ENCODE data around the gene PHACTR4.
A peak's percentile ranks its signal among the peaks of the same experiment; 100 is the strongest.
"Not testable (repeated sequence)": the region's sequence is repeated elsewhere in the genome, so short reads cannot be mapped to it uniquely, and the experiment has no call there.

The PHACTR4 gene

GRCh38 chr1:28437924-28438699 lies 68.6 kb downstream of the PHACTR4 start:
- DNase-seq = peak; percentile 32

GRCh38 chr1:28439320-28439719 lies 69.8 kb downstream of the PHACTR4 start:
- peak; percentile 46 for DNase-seq

GRCh38 chr1:28441674-28442073 lies 72.1 kb downstream of the PHACTR4 start:
- DNase-seq = no peak

GRCh38 chr1:28443550-28443949 lies 74.0 kb downstream of the PHACTR4 start:
- DNase-seq = no peak

GRCh38 chr1:28447679-28448078 lies 78.1 kb downstream of the PHACTR4 start:
- DNase-seq = no peak

GRCh38 chr1:28448094-28448611 lies 78.6 kb downstream of the PHACTR4 start:
- not testable (repeated sequence) for DNase-seq

- peak; percentile 80 for DNase-seq
Observed at GRCh38 chr1:28449904-28450303, 80.4 kb downstream of the PHACTR4 start.

GRCh38 chr1:28450561-28450960 lies 81.0 kb downstream of the PHACTR4 start:
- no peak for DNase-seq

GRCh38 chr1:28451011-28451410 lies 81.5 kb downstream of the PHACTR4 start:
- DNase-seq = no peak

- DNase-seq = peak; percentile 54
Observed at GRCh38 chr1:28456078-28456477, 86.5 kb downstream of the PHACTR4 start.

- DNase-seq = no peak
Observed at GRCh38 chr1:28457678-28458077, 88.1 kb downstream of the PHACTR4 start.

GRCh38 chr1:28458237-28459228 lies 89.0 kb downstream of the PHACTR4 start:
- DNase-seq = no peak

GRCh38 chr1:28466226-28466778 lies 96.8 kb downstream of the PHACTR4 start:
- DNase-seq = no peak

- DNase-seq = no peak
Observed at GRCh38 chr1:28470146-28470545, 100.6 kb downstream of the PHACTR4 start.

- not testable (repeated sequence) for DNase-seq
Observed at GRCh38 chr1:28479497-28479896, 110.0 kb downstream of the PHACTR4 start.

GRCh38 chr1:28480308-28480707 lies 110.8 kb downstream of the PHACTR4 start:
- no peak for DNase-seq

GRCh38 chr1:28482138-28482537 lies 112.6 kb downstream of the PHACTR4 start:
- DNase-seq = no peak

GRCh38 chr1:28482702-28483101 lies 113.2 kb downstream of the PHACTR4 start:
- no peak for DNase-seq

- no peak for DNase-seq
Observed at GRCh38 chr1:28494737-28495136, 125.2 kb downstream of the PHACTR4 start.

GRCh38 chr1:28499553-28499952 lies 130.0 kb downstream of the PHACTR4 start:
- no peak for DNase-seq

- DNase-seq = no peak
Observed at GRCh38 chr1:28501925-28502324, 132.4 kb downstream of the PHACTR4 start.

- no peak for DNase-seq
Observed at GRCh38 chr1:28503117-28503516, 133.6 kb downstream of the PHACTR4 start.

Data from activated CD4-positive, alpha-beta T cell treated with anti-CD3 and anti-CD28 coated beads, Interleukin-10, Interleukin-2, amounts not matched to agents 100 ng/mL and 50 ng/mL, durations not matched to agents 16 hours and 8 hours (primary cell).